Esophagus muscularis mucosa (tissue), 4 donors: Measurements from ENCODE around the gene HNRNPUL2. TPM values are rescaled to one million over a fixed set of nuclear protein-coding genes. Genes with fewer than 3 reads are reported as not detected.
"Not testable (repeated sequence)": the region's sequence is repeated elsewhere in the genome, so short reads cannot be mapped to it uniquely, and the experiment has no call there.

Source experiments
- DNase-seq: peaks from one replicate; pipeline ENCODE4 v3.0.0-alpha.2; 2017; ENCODE audit errors: extremely low spot score
- H3K27ac ChIP-seq, 4 donors: fragments of 200-600 bp; sonication (generic); replicated peaks in 1 of 4; 1 replicate in 3 of 4; 2 replicates in 1 of 4; pipeline ENCODE4 v1.5.1; 2016 to 2019; ENCODE audit warnings: mild to moderate bottlenecking in 1 of 4
- H3K27me3 ChIP-seq, 4 donors: fragments of 200-600 bp; sonication (generic); one replicate each; pipeline versions ENCODE4 v1.5.1 to v1.6.0; 2016 to 2019
- H3K36me3 ChIP-seq, 4 donors: fragments of 200-600 bp; sonication (generic); one replicate each; pipeline ENCODE4 v1.5.1; 2016 to 2019
- H3K4me1 ChIP-seq, 4 donors: fragments of 200-600 bp; sonication (generic); one replicate each; pipeline ENCODE4 v1.5.1; 2016 to 2019
- H3K4me3 ChIP-seq, 4 donors: fragments of 200-600 bp; sonication (generic); 1 replicate in 2 of 4; 2 replicates in 2 of 4; pipeline ENCODE4 v1.5.1; 2016 to 2019; ENCODE audit warnings: mild to moderate bottlenecking in 4 of 4, moderate library complexity in 1 of 4
- H3K9me3 ChIP-seq, 4 donors: fragments of 200-600 bp; sonication (generic); 1 replicate in 3 of 4; 2 replicates in 1 of 4; pipeline ENCODE4 v1.5.1; 2016 to 2019
- EP300 ChIP-seq: sonication (generic); formaldehyde crosslinking; IDR thresholded peaks from one replicate; pipeline ENCODE4 v1.6.1; 2017; ENCODE audit warnings: antibody characterized with exemption
- POLR2A ChIP-seq: fragments of 450-650 bp; IDR thresholded peaks from one replicate; pipeline ENCODE4 v1.6.1; 2017; ENCODE audit warnings: antibody characterized with exemption, moderate library complexity, mild to moderate bottlenecking, low read depth
- POLR2AphosphoS5 ChIP-seq, 2 donors: sonication (generic); formaldehyde crosslinking; IDR thresholded peaks; one replicate each; pipeline ENCODE4 v1.6.1; 2017; ENCODE audit warnings: antibody characterized with exemption in 2 of 2
- WGBS: methylation state at CpG from one replicate; pipeline ENCODE4 v1.1.5; 2018; 5-methylcytosine and 5-hydroxymethylcytosine counted together
- intact Hi-C: fragments of 100-400 bp; cut with DNase I; formaldehyde crosslinking; loops from one replicate; pipeline ENCODE4 v1.15.1; 2023
- total RNA-seq, 4 donors: library from RNA; depleted of rRNA; stranded (reverse); fragments of >200 nt; gene quantifications; one replicate each; pipeline versions ENCODE4 v1.1.0 to v1.2.1, GENCODE V29; 2016
- TF ChIP-seq, protein P1 (sequence below), 3 experiments: fragments of 200-600 bp in 2 of 3; fragments of 450-650 bp in 1 of 3; sonication (generic) in 2 of 3; IDR thresholded peaks; one replicate each; pipeline ENCODE4 v1.5.1; 2017 to 2019; ENCODE audit warnings: antibody characterized with exemption in 3 of 3, mild to moderate bottlenecking in 2 of 3, moderate library complexity in 1 of 3

Gene HNRNPUL2
- total RNA-seq, 4 donors from 2014 or later: 19.5 to 45.0 (median 36.7) TPM

- H3K4me3 ChIP-seq: peak overlapping the region; percentile 70 to 79 (median 74)
- no peak for DNase-seq
- no peaks in the 10 kb centered on the region for H3K9me3 ChIP-seq
- peaks cover 18 to 36% (median 28%) of the 10 kb centered on the region in 4 donors for H3K4me1 ChIP-seq
- WGBS: 0% methylated on average over 18 of the region's 18 CpGs
- H3K36me3 ChIP-seq: peaks cover 7 to 33% (median 29%) of the 10 kb centered on the region in 4 donors
- H3K27ac ChIP-seq: peak overlapping the region; percentile 92 to 96 (median 96)
- intact Hi-C loops: no loop called here
- no peaks in the 10 kb centered on the region for H3K27me3 ChIP-seq
- TF ChIP-seq POLR2AphosphoS5 (IDR thresholded peaks at IDR 0.05) (no peak), POLR2A (no peak), EP300 (no peak)
- TF ChIP-seq, protein P1, sequence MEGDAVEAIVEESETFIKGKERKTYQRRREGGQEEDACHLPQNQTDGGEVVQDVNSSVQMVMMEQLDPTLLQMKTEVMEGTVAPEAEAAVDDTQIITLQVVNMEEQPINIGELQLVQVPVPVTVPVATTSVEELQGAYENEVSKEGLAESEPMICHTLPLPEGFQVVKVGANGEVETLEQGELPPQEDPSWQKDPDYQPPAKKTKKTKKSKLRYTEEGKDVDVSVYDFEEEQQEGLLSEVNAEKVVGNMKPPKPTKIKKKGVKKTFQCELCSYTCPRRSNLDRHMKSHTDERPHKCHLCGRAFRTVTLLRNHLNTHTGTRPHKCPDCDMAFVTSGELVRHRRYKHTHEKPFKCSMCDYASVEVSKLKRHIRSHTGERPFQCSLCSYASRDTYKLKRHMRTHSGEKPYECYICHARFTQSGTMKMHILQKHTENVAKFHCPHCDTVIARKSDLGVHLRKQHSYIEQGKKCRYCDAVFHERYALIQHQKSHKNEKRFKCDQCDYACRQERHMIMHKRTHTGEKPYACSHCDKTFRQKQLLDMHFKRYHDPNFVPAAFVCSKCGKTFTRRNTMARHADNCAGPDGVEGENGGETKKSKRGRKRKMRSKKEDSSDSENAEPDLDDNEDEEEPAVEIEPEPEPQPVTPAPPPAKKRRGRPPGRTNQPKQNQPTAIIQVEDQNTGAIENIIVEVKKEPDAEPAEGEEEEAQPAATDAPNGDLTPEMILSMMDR (IDR thresholded peaks at IDR 0.05): no peak
Observed at GRCh38 chr11:62770778-62771143, 43.5 kb upstream of the HNRNPUL2 start.

DNA sequence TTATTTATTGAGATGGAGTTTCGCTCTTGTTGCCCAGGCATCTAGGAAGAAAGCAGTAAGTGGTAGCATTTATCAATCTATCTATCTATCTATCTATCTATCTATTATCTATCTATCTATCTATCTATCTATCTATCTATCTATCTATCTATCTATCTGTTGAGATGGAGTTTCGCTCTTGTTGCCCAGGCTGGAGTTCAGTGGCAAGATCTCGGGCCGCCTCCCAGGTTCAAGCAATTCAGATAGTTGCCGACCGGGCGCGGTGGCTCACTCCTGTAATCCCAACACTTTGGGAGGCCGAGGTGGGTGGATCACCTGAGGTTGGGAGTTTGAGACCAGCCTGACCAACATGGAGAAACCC, 33.6 kb upstream of the HNRNPUL2 start:
- H3K9me3 ChIP-seq, H3K27me3 ChIP-seq, DNase-seq, intact Hi-C loops: not testable (repeated sequence)
- Histone ChIP-seq H3K36me3 (peaks cover 7 to 32% (median 11%) of the 10 kb centered on the region in 4 donors), H3K4me3 (peak overlapping the region; percentile 73 to 91 (median 83)), H3K4me1 (peaks cover 13 to 32% (median 27%) of the 10 kb centered on the region in 4 donors), H3K27ac (peak overlapping the region; percentile 79 to 91 (median 86))
- WGBS: 41% methylated on average over 9 of the region's 9 CpGs

GRCh38 chr11:62757846-62758788, 30.9 kb upstream of the HNRNPUL2 start:
- WGBS: 59% methylated on average over 9 of the region's 9 CpGs
- Histone ChIP-seq H3K27me3 (no peaks in the 10 kb centered on the region), H3K9me3 (no peaks in the 10 kb centered on the region), H3K27ac (no peak overlapping the region), H3K4me3 (no peak overlapping the region), H3K4me1 (peaks cover 22 to 31% (median 27%) of the 10 kb centered on the region in 4 donors), H3K36me3 (peaks cover 0 to 6% (median under 1%) of the 10 kb centered on the region in 4 donors)
- no peak for DNase-seq
- TF ChIP-seq, protein P1 (IDR thresholded peaks at IDR 0.05): no peak
- TF ChIP-seq POLR2A (no peak), EP300 (no peak)
- intact Hi-C loops: no loop called here

DNA sequence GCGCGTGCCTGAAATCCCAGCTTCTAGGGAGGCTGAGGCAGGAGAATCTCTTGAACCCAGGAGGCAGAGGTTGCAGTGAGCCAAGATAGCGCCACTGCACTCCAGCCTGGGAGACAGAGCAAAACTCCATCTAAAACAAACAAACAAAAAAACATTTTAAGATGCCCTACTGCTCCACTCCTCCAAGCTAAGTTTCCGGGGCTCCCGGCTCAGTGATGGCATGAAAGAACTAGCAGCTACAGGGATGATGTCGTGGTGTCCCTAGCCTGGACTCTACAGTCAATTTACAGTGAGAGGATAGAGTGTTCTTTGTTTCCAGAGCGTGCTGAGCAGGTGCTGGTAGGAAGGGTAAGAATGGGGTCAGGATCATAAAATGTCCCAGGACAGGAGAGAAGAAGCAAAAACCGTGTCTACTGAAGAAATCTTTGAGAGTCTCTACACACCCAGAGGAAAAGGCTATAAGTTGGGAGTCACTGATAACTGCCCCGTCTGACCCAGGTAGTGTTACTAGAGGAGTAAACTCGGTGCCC, 27.9 kb upstream of the HNRNPUL2 start:
- WGBS: 87% methylated on average over 10 of the region's 10 CpGs
- no peaks in the 10 kb centered on the region for H3K9me3 ChIP-seq
- H3K4me1 ChIP-seq: peaks cover 17 to 43% (median 37%) of the 10 kb centered on the region in 4 donors
- H3K27me3 ChIP-seq: no peaks in the 10 kb centered on the region
- TF ChIP-seq EP300: no peak
- TF ChIP-seq POLR2A: no peak
- TF ChIP-seq POLR2AphosphoS5 (IDR thresholded peaks at IDR 0.05): no peak
- TF ChIP-seq, protein P1 (IDR thresholded peaks at IDR 0.05): no peak
- intact Hi-C loops: no loop called here
- H3K27ac ChIP-seq: no peak overlapping the region
- DNase-seq: no peak
- H3K36me3 ChIP-seq: peaks cover 10 to 18% (median 15%) of the 10 kb centered on the region in 4 donors
- H3K4me3 ChIP-seq: no peak overlapping the region
